ENCODE data around the gene PDE4D. TPM values are rescaled to one million over a fixed set of nuclear protein-coding genes. Genes with fewer than 3 reads are reported as not detected.
"Not testable (repeated sequence)": the region's sequence is repeated elsewhere in the genome, so short reads cannot be mapped to it uniquely, and the experiment has no call there.

PDE4D gene
- polyA plus RNA-seq, 1 donor = 40.8 TPM

DNA sequence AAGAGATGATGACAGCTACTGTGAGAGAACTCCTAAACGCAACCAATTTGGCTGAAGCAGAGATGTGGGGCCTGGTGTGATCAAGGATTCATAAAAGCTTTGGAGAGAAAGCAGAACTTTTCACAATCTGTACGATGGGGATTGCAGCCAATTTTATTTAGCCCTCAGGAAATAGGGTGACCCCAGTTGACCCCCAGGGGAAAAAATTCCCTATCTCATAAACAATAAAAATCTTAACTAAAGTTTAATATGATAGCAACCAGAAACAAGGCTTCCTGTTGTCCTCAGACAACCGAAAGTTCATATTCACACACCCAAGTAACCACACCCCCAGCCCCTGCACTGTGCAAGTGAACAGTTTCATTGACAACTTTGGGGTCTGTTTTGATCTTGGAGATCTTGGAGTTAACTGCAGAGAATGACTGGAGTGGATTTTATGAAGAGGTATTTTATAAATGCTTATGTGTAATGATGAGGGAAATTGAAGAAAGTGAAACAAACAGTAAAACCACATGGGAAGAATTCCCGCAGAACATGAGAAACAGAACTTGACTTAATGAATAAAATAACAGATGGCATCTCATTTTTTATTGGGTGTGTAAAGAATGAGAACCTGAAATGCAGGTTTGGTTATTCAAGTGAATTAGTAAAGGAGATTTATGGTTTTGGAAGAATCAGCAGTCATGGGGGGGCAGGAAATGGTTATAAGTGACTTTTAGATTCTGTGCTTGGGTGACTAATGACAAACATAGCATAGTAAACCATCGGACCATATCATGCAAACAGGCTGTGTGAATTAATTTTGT lies 94.5 kb downstream of the PDE4D start:
- no peak for DNase-seq

DNA sequence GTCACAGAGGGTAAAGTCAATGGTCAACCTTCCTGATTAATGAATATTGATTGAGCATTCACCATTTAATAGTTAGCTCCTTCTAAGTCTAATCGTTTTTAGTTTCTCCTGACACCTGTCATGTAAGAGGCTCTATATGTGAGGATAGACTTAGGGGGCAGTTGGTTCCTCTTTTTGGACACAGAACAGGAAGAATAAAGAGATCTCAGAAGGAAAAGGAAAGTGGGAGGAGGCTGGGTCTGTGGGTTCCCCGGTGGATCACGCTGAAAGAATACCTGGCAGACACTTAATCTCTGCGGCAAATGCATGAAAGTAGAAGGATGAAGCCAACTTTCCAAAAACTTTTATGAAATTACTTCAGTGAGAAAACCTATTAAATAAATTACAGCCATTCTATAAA lies 98.4 kb downstream of the PDE4D start:
- no peak for DNase-seq

DNA sequence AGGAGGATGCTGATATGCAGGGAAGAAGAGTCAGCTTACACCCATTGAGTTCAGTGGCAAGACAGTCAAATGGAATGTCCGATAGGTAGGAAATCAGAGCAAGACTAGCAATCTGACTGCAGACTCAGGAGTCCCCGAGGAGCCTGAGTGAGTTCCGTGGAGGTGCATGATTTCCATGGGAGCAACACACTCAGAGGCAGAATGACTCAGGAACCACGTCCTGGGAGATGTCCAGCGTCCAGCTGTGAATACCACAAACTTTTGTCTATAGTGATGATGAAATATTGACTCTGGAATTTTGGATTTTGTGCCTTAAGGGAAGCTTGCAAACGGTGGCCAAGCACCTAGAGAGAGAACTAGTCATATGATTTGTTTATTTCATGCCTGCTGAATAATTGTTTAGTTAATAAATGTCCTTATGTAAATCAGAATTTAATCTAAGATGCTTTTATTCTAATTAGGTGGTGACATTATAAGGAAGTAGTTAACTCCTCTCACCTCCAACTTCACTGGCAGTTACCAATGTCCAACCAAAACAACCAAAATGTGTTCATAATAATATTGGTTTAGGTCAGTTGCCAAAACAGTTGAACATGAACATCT lies 100.4 kb downstream of the PDE4D start:
- no peak for DNase-seq

DNA sequence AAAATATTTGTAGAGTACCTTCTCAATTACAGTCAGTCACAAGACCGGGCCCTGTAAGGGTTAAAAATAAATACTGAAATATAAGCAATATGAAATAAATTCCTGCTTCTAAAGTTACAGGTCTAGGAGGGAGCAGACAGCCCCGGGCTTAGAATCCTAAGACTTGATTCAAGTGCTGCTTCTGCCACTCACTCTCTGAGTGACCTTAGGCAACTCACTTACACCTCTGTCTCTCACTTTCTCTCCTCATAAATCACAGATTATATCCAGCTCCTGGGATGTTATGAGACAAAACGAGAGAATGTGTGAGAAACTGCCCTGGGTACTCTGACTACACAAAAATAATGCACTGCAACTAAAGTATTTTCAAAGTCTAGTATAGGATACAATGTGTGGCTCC lies 101.9 kb downstream of the PDE4D start:
- no peak for DNase-seq

DNA sequence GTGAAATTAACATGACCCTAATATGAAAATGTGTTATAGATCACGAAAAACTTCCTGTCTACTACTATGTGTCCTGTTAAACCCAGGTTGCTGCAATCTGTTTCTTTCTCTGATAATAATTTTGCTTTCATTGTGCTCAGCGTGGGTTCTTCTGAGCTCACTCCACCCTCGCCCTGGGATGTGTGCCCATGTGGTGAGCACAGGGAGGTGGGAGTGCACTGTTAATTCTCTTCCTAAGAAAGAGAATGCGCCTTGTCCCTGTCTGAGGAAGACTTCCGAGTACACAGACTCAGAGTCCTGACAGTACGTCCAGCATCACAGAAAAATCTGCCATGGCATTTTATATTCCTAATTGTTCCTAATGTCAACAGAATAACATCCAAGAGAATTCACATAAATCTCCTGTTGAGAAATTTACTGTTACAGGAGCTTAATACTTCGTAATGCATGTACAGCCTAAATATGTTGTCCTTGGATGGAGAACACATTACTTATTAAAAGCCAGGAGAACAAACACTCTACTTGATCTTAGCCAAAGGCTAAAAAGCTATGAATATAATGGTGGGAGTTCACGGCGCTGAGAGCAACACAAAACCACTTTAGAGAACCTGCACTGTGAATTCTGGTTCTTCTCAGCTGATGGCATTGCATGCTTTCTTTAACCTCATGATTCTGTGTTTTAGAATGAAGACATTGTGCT lies 102.6 kb downstream of the PDE4D start:
- no peak for DNase-seq

DNA sequence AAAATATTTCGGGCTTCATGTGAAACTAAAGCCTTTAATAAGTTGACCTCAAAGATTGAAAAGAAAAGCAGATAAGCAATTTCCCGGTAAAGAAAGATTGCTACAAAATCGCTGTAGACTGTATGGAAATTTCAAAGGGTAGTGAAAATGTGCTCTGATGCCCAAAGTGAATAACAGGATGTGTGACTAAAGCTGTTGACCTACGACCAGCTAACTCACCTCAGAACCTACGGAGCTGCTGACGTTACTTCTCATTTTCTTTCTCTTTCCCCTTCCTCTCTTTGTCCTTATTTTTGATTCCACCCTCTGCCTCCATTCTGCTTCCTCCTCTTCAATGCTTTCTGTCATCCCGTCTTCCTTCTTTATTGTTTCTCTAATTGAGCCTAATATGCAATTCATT lies 103.2 kb downstream of the PDE4D start:
- no peak for DNase-seq

DNA sequence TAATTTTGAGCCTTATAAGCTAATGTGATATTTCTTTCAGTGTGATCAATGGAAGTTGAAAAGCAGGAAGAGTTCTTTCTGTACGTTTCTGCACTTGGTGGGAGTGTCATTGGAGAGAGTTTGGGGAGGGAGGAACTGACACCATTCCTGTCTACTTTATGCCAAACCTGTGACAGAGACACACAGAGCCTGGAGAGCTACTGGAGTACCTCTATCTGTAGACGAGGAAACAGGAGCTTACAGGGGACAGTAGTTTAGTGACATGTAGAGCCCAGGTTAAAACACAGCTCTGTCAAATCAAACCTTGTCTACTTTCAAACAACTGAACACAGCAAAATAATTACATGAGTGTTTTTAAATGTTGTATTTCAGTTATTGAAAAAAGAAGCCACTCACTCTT lies 103.6 kb downstream of the PDE4D start:
- no peak for DNase-seq

DNA sequence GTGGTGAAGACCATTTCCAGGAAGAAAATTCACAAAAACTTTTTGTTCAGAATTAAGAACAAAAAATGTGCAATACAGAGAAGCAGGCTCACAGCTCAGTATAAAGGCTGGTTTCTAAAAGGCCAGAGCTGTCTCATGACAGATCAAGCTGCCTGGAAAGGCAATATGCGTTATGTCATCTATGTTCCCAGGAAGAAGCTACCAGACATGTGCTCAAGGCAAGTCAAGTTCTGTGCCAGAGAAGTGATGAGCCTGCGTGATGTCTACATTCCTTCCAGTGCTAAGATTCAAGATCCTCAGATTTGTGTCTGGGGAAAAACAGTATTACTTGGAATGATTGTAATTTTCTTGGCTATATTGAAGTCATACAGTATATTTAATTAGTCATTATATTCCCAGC lies 104.3 kb downstream of the PDE4D start:
- DNase-seq = no peak

DNA sequence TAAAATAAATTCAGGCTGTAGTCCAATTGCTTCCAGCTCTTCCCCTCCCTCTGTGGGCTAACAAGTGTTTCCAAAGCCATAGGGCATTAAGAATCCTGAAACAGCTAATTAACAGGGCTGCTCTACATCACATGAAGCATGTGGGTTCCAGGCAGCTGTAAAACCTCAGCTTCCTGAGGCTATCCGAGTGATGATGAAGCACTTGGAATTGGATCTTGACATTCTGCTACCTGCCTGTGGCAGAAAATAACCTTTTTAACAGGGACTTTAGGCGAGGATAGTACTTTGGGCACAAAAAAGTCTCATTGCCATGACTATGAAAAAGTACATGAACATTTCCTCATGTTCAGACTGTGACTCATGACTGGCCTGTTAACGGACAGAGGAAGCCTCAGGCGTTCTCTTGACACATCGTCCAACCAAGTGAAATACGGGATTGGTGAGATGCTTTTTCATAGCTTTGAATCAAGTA lies 107.2 kb downstream of the PDE4D start:
- DNase-seq = no peak

DNA sequence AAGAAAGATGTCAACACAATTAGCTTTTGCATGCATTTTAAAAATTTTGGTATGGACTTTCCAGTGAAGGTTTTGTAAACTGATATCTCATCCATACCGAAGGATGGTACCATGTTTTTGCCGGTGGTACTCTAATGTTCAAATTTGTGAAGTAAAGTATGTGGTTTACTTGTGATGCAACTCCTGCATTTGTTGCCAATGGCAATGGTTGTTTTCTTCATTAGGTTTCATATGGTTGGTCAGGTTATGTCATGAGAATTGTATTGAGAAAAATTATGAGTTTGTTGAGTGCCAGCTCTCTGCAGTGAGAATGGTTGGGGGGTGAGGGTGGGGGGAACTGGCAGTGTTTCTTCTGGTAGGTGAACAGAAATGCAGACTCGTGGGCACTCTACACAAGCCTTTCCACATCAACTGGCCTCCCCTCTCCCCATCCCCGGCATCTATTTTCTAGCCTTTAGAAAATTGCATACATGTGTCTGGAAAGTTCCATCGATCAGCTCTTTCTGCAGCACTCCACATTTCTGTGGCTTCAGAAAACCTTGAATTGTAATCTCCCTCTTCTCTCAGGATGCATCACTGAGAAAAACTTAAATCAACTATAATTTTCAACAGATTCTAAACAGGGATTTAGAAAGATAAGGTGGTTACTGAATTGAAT lies 107.7 kb downstream of the PDE4D start:
- no peak for DNase-seq

DNA sequence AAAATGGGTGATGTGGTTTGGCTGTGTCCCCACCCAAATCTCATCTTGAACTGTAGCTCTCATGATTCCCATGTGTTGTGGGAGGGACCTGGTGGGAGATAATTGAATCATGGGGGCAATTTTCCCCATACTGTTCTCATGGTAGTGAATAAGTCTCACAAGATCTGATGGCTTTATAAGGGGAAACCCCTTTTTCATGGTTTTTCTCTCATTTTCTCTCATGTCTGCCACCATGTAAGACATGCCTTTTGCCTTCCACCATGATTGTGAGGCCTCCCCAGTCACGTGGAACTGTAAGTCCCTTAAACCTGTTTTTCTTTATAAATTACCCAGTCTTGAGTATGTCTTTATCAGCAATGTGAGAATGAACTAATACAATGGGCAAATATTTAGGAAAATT lies 108.8 kb downstream of the PDE4D start:
- DNase-seq = not testable (repeated sequence)

DNA sequence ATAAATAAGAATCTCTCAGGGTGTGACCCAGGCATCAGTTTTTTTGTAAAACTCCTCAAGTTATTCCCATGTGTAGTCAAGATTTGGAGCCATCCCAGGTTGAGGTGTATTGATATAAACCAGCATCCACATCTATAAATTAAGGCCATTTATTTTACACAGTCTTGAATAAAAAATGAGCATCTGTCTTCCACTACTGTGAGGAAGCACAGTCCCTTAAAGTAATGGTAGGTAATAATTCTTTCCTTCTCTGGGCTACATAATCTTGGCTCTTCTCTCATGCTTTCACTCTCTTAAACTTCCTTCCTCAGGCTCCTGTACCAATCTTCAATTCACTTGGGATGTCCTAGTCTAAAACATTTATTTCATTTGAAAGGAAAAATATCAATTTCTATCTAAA lies 110.3 kb downstream of the PDE4D start:
- no peak for DNase-seq

DNA sequence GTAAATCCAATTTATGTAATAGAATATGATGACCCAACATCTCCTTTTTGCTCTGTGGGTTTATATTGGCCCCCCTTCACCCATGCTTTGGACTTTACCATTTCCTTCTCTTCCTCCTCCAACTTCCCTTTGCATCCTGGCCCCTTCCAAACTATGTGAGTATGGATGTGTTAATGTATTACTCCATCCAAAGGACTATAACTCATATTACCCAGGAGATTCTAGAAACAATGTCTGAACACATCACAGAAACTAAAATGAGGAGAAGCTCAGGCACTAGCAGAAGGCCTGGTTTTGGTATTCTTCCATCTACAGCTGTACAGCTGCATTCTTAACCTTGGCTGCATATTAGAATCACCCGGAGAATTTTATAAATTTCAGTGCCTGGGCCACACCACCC lies 110.7 kb downstream of the PDE4D start:
- no peak for DNase-seq

DNA sequence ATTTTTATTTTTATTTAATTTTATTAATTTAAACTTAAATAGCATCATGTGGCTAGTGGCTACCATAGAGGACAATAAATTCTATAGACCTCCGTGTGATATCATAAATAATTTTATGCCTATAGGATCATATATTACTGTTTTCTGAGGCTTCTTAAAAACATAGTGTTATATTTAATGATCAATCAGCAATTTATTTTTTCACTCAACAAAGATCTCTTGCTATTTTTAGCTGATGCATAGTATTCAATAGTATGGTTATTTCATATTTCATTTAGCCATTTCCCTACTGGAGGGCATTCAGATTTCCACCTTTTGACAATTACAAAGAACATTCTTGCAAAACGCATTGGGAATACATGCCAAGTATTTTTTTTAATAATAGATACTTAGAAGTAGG lies 114.1 kb downstream of the PDE4D start:
- DNase-seq = no peak

DNA sequence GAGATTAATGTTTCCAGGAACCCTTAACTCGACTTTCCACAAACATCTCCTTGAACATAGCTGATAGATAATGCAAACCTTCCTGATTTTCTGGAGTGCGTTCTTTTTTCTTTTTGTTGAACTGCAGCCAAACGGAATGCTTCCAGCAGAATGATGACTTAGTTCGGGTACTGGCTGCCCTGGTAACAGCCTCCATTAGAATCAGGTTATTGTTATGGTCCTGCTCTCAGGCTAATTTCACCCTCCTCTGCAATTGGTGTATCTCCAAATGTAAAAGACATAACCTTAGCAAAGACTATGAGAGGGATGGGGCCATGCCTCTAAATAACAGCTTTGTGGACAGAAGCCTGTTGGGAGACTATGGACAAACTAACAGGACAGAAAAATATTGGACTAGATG lies 116.5 kb downstream of the PDE4D start:
- no peak for DNase-seq

DNA sequence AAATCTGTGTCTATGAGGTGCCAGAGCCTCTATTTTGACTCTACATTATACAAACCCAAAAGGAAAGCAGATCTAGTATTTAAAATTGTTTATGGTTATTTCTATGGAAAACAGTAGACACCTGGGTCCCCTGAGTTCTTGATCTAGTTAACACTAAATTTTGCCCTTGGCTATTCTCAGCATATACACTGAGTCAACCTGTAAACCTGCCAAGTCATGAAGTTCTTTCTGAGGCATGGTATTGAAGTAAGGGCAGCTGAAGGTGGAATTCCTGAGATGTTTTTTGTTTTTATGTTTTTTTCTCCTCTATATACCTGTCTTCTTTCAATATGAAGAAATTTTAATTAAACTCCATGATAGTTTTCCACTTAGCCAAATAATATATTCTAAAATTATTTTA lies 120.2 kb downstream of the PDE4D start:
- DNase-seq = no peak

DNA sequence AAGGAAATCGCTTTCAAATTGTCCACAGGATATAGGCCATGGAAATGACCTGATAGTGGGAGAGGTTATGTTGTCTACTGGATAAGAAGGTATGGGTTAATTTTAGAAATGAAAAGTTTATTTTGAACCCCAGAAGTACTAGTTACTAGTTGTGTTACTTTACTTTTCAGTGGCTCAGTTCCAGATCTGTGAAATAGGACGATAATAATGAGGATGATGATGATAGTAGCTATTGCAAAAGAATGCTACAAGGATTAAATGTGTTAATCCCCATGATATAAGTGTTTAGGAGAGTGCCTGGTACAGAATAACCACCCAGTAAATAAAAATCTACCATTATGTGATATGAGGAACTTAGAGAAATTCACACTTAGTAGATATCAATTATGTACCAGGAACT lies 120.8 kb downstream of the PDE4D start:
- DNase-seq = no peak

DNA sequence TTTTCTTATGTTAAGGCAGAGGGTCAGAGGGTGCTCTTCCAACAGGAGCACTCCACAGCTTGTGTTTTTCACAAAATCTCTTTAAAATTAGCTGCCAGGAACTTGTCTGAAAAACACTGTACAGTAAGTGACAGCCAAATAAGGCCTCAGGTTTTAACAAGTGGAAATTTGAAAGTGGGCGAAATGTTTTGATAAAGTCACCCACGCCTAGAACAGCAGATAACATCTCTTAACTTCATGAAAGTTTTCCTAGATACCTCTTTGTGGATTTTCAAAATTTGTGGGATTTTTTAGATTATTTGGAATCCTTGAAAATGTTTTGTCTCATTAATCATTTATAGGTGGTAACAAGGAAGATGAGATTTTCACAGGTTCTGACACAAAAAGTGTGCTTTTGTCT lies 121.3 kb downstream of the PDE4D start:
- DNase-seq = no peak

DNA sequence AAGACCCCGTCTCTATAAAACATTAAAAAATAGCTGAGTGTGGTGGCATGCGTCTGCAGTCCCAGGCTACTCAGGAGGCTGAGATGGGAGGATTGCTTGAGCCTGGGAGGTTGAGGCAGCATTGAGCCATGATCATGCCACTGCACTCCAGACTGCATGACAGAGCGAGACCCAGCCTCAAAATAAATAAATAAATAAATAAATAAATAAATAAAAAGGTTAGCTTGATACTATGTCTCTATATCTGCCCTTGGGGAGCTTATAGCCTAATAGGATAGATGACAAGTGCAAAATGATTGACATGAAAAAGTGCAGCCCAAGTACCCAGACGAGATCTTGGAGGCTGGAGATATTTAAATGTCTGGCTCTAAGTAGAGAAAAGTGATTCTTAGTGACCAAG lies 122.6 kb downstream of the PDE4D start:
- no peak for DNase-seq

DNA sequence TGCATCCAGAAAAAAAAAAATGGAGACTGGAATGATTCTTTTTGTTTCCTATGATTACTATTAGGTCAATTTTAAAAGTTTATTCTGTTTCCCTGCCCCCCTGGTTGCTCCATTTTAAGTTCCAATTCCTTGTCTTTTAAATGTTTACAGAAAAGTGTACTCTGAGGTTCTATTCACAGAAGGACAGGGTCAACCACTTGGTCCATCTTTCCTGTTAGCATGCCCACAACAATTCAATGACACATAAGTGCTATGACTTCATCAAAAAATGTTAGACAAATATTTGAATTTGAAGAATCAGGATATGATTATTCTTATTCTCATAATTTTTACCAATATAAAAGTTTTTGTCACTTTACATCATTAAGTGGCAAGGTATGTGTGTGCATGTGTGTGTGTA lies 123.7 kb downstream of the PDE4D start:
- DNase-seq = no peak

DNA sequence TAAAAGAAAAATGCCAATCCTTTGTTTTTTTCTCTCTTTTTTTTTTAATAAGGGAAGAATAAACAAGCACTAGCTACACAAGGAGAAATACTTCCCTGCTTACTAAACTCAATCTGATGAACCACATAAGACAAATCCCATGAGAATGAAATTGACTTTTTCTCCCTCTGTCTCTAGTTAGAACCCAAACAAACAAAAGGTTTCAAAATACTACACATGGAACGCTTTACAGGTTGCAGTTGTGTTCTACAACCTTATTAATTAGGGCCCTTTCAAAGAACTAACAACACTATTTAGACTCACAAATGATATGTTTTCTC lies 124.5 kb downstream of the PDE4D start:
- no peak for DNase-seq

DNA sequence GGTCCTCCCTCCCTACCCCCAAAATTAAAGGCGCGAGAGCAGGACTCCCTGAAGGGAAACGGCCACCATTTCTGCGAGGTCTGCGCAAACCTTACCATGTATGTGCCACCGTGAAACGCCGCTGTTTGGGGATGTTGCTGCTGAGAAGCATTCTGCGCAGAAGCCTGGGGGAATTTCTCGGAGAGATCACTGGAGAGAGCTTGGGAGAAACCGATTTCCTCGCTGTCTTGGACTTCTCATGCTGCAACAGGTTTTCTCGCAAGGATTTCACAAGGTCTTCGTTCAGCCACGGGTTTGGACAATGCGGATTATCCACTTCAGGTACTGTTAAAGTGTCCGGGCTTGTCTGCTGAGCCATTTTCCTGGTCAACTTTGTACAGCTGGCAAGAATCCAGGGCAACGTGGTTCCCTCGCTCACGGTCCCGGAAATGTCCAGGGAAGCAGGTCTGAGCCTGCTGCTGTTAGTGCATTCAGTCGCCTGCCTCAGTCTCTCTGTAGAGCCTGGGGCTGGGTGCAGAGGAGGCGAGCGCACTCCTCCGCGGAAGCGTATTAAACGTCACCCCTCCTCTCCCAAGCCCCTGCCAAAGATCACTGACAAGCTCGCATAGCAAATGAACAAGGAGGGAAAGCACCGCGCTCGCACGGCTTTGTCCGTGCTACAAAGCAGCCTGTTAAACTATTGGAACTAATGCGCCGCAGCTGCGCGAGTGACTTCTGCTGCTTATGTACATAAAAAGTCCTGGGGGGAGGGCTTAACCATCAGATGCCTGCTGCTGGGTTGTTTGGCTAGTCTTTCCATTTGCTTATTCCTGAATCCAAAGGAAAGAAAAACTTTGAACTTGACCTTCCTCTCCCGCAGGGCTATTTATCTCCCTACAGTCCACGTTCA lies 125.1 kb downstream of the PDE4D start:
- peak; percentile 88 for DNase-seq

Data from hindlimb muscle (tissue), 1 donor.